NOMO-1 (cell line): ENCODE data around the gene SCNN1A.
"Not testable (repeated sequence)": the region's sequence is repeated elsewhere in the genome, so short reads cannot be mapped to it uniquely, and the experiment has no call there.

ENCODE experiments used
- DNase-seq, 2 experiments: peaks; one replicate each; lab custom pipeline; 2025; ENCODE audit not compliant: unreplicated experiment in 2 of 2; lab: John Stamatoyannopoulos, UW

The SCNN1A gene

GRCh38 chr12:6351622-6352021, 23.7 kb downstream of the SCNN1A start:
- no peak for DNase-seq

GRCh38 chr12:6347367-6348338, 27.7 kb downstream of the SCNN1A start:
- peak; percentile 27 to 56 for DNase-seq

- no peak for DNase-seq
Observed at GRCh38 chr12:6346942-6347341, 28.4 kb downstream of the SCNN1A start.

GRCh38 chr12:6346235-6346832, 29.0 kb downstream of the SCNN1A start:
- DNase-seq = no peak

- DNase-seq = peak; percentile 27 to 43
Observed at GRCh38 chr12:6345319-6346091, 29.9 kb downstream of the SCNN1A start.

GRCh38 chr12:6344101-6344660, 31.2 kb downstream of the SCNN1A start:
- not testable (repeated sequence) for DNase-seq

- no peak for DNase-seq
Observed at GRCh38 chr12:6343518-6343917, 31.8 kb downstream of the SCNN1A start.

- no peak for DNase-seq
Observed at GRCh38 chr12:6342140-6342889, 33.0 kb downstream of the SCNN1A start.

- DNase-seq = peak; percentile 81 to 87
Observed at GRCh38 chr12:6341417-6342139, 33.8 kb downstream of the SCNN1A start, which contains the start of gene TNFRSF1A. TNFRSF1A (minus strand) TSS chr12:6342076; CDS start chr12:6341814, 262 bp downstream.

- DNase-seq = peak; percentile 36 to 70
Observed at GRCh38 chr12:6340745-6341416, 34.5 kb downstream of the SCNN1A start.

GRCh38 chr12:6340032-6340638, 35.2 kb downstream of the SCNN1A start:
- peak in 1 of 2 experiments; percentile 14 for DNase-seq

GRCh38 chr12:6338955-6339354, 36.4 kb downstream of the SCNN1A start:
- no peak for DNase-seq

- not testable (repeated sequence) for DNase-seq
Observed at GRCh38 chr12:6338536-6338935, 36.8 kb downstream of the SCNN1A start.

- no peak for DNase-seq
Observed at GRCh38 chr12:6337958-6338433, 37.4 kb downstream of the SCNN1A start.

GRCh38 chr12:6336889-6337853, 38.2 kb downstream of the SCNN1A start:
- DNase-seq = peak in 1 of 2 experiments; percentile 48

GRCh38 chr12:6336079-6336888, 39.1 kb downstream of the SCNN1A start:
- peak; percentile 77 to 87 for DNase-seq
